NOMO-1 (cell line): ENCODE data around the gene NPHS1.

Source experiments
- DNase-seq, 2 experiments: peaks; one replicate each; lab custom pipeline; 2025; ENCODE audit not compliant: unreplicated experiment in 2 of 2; lab: John Stamatoyannopoulos, UW

Gene NPHS1

DNA sequence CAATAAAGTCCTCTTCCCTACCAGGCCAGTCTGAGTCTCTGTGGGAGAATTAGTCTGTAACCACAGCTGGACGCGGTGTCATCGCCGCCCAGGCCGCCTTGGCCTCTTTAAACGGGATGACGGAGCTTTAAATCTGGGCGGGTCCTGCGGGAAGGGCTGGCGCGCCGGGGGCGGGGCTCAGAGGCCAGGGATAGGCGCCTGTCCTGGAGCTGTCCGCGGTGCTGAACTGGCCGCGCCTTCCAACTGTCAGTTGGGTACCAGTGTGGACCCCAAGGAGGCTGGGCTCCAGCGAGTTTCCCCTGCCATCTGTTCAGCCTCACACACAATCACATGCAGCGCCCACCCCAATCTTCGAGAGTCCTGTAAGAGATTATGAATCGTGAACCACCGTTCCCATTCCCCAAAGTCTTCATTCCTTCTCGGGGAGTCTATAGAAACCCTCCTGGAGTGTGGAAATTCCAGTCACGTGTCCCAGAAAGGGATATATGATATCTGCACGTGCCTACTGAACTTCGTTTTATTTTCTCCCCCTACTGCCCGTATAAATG, 27.5 kb upstream of the NPHS1 start:
- DNase-seq = peak; percentile 91 to 93

DNA sequence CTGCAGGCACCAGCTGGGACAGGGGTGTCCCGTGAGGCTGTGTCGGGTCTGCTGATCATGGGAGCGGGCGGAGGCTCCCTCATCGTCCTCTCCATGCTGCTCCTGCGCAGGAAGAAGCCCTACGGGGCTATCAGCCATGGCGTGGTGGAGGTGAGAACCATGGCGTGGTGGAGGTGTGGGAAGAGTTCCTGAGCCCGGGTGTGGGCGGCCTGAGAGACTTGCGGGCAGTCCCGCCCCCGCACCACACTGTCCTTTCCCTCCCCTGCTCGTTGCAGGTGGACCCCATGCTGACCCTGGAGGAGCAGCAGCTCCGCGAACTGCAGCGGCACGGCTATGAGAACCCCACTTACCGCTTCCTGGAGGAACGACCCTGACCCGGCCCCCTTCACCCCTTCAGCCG, 26.8 kb upstream of the NPHS1 start:
- DNase-seq = no peak

DNA sequence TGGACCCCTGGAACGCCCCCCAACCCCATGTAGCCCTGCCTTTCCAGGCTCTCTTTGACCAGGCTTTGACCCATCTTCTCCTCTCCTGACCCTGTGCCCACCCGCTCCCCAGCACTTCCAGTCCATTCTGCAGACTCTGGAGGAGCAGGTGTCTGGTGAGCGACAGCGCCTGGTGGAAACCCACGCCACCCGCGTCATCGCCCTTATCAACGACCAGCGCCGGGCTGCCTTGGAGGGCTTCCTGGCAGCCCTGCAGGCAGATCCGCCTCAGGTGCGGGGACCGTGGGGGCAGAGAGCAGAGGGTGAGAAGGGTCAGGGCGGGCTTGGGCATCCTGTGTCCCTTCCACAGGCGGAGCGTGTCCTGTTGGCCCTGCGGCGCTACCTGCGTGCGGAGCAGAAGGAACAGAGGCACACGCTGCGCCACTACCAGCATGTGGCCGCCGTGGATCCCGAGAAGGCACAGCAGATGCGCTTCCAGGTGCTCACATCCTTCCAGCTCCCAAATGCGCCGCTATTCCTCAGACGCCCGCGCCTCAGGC, 22.2 kb upstream of the NPHS1 start:
- DNase-seq = no peak

DNA sequence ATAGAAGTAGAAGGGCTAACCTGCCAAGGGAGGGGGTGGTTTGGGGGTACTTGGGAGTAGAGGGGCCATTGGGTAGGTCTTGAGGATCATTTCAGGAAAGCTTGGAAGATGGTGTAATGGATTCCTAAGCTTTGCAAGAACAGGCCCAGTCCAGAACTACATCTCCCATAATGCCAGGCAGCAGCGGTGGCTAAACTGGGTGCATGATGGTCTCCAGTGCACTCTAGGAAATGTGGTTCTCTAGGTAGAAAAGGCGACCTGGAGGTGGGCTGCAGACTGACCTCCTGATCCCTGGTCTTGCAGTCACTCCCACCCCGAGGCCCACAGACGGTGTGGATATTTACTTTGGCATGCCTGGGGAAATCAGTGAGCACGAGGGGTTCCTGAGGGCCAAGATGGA, 19.9 kb upstream of the NPHS1 start:
- DNase-seq = no peak

DNA sequence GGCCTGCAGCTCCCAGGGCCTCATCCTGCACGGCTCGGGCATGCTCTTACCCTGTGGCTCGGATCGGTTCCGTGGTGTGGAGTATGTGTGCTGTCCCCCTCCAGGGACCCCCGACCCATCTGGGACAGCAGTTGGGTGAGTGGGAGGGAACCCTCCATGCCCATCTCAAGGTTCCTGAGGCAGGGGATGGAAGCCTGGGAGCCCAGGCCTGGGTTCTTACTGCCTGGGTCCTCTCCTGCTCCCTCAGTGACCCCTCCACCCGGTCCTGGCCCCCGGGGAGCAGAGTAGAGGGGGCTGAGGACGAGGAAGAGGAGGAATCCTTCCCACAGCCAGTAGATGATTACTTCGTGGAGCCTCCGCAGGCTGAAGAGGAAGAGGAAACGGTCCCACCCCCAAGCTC, 19.3 kb upstream of the NPHS1 start:
- DNase-seq = no peak

DNA sequence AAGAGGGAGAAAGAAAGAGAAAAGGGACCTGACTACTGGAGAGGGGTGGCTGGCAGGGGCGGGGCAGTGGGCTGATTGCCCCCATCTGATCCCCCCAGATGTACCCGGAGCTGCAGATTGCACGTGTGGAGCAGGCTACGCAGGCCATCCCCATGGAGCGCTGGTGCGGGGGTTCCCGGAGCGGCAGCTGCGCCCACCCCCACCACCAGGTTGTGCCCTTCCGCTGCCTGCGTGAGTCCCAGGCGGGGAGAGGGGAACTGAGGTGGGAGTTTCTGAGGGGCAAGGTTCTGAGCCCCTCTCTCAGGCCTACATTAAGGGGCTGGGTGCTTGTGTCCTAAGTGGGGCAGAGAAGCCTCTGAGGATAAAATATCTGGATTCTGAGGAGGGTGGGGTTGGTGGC, 18.5 kb upstream of the NPHS1 start:
- no peak for DNase-seq

DNA sequence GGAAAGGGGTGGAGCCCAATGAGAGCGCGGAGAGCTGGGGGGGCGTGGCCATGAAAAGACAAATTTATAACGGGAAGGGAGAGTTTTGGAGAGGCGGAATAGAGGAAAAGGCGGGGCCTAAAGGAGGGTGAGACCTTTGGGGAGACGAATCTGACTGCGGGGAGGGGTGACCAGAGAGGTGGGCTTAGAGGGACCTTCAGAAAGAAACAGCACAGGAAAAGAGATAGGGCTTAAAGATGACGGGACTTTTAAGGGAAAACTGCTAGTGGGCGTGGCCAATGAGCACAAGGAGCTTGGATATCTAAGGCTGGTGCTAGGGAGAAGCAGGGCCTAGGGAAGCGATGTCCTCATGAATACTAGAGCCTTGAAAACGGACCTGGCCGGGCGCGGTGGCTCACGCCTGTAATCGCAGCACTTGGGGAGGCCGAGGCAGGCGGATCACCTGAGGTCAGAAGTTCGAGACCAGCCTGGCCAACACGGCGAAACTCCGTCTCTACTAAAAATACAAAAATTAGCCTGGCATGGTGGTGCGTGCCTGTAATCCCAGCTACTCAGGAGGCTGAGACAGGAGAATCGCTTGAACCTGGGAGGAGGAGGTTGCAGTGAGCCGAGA, 17.9 kb upstream of the NPHS1 start:
- DNase-seq = peak in 1 of 2 experiments; percentile 46

DNA sequence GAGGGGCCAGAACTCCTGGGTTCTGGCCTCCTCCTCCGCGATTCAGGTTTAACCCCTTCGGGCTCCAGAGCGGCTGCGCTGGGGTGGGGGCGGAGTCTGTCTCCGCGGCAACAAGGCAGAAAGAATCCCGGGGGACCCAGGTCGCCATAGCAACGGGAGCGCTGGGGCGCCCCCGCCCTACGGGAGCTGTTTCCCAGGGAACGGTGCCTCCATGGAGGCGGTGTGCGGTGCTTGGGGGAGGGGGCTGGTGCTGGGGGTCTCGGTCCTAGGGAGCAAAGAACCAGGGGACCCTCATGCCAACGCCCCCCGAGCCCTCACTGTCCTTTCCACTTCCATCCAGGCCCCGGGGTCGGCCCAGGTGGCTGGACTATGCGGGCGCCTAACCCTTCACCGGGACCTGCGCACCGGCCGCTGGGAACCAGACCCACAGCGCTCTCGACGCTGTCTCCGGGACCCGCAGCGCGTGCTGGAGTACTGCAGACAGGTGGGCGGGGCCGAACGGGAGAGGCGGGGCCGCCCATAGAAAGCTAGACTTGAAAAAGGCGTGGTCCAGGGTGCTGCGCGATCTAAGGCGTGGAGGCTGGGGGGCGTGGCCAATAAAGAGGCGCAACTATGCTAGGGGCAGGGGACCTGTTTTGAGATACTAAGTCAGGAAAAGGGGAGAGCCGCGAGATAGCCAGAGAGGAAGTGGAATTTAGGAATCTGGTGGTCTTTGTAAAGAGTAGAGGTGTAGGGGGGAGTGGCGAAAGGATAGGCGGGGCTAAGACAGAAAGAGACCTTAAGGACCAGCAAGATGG, 17.2 kb upstream of the NPHS1 start:
- DNase-seq = peak; percentile 81 to 87

DNA sequence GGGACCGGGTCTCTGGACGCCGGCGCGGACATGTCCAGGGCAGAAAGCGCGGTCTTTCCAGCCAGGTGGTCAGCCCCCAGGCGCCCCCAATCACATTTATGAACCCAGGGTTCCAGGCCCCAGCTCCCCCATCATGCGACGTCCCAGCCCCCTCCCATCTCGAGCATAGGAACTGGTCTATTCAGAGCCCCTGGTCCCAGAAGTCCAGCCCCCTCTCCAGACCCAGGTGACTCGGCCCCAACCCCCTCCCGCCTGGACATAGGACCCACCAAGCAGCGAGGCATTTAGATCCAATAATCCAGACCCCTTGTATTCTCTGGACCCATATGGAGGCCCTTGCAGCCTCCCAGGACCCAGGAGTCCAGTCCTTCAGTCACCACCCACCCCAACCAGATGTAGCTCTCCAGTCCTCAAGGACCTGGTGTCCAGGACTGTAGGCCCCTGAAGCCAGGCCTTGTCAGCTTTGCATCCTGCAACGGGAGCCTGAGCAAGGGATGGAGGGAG, 16.6 kb upstream of the NPHS1 start:
- no peak for DNase-seq

DNA sequence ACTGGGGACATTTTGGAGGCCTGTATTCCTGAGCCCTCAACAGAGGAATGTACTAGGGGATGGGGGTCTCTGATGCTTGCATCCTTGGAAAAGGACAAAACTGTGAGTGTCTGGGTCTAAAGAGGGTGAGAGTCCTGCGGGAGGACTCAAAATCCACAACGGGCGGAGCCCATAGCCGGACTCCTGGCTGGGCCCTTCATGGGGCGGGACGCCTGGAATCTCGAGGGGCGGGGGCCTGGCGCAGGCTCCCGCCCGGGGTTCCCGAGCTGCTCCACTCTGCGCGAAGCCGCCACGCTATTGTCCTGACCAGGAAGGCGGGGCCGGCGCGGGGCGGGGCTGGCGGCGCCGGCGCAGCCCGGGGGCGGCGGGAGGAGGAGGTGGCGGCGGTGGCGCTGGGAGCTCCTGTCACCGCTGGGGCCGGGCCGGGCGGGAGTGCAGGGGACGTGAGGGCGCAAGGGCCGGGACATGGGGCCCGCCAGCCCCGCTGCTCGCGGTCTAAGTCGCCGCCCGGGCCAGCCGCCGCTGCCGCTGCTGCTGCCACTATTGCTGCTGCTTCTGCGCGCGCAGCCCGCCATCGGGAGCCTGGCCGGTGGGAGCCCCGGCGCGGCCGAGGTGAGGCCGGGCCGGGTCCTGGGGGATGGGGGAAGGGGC, 16.0 kb upstream of the NPHS1 start, which contains the start of gene APLP1:
Gene APLP1, plus strand, starts transcription at position 403 of the 651 bp plus-strand sequence. Its CDS starts 63 bp downstream, at position 466.
- DNase-seq = peak in 1 of 2 experiments; percentile 33

DNA sequence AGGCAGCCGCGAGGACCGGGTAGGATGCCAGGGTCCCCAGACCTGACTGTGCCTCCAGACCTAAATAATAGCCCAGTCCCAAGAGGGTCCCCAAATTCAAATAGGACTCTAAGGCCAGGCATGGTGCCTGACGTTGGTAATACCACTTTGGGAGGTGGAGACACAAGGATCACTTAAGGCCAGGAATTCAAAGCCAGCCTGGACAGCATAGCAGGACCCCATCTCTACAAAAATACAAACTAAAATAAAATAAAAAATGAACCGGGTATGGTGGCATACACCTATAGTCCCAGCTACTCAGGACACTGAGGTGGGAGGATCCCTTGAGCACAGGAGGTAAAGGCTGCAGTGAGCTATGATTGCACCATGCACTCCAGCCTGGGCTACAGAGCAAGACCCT, 10.7 kb upstream of the NPHS1 start:
- no peak for DNase-seq

DNA sequence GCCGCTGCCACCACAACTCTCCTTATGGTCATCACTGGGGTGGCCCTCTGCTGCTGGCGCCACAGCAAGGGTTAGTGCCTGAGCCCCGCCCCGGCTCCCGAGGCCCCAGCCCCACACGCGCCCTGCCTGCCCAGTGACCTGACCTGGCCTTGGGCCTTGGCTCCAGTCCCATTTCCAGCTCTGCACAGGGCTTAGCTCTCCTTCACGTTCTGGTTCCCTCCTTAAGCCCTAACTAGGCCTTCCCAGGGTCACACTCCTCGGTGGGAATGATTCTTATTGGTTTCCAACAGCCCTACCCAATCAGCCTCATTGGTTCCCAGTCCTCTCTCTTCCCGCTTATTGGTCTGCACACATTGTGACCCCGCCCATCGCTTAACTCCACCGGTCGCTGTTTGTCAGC, 10.2 kb upstream of the NPHS1 start:
- no peak for DNase-seq

DNA sequence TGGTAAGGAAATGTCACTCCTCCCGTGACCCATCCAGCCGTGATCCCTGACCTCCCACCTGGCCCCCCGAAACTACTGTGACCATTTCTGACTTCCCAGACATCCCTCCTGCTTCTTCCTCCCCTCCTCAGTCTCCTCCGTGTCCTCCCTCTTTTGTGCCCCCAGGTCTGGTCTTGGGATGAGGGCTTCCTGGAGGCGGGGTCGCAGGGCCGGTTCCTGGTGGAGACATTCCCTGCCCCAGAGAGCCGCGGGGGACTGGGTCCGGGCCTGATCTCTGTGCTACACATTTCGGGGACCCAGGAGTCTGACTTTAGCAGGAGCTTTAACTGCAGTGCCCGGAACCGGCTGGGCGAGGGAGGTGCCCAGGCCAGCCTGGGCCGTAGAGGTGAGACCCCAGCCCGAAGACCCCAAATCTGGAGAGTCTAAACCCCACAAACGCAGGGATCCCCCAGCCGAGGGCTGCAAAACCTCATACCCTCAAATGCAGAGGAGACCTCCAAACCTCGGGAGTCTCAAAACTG, 9.4 kb upstream of the NPHS1 start:
- DNase-seq = no peak

DNA sequence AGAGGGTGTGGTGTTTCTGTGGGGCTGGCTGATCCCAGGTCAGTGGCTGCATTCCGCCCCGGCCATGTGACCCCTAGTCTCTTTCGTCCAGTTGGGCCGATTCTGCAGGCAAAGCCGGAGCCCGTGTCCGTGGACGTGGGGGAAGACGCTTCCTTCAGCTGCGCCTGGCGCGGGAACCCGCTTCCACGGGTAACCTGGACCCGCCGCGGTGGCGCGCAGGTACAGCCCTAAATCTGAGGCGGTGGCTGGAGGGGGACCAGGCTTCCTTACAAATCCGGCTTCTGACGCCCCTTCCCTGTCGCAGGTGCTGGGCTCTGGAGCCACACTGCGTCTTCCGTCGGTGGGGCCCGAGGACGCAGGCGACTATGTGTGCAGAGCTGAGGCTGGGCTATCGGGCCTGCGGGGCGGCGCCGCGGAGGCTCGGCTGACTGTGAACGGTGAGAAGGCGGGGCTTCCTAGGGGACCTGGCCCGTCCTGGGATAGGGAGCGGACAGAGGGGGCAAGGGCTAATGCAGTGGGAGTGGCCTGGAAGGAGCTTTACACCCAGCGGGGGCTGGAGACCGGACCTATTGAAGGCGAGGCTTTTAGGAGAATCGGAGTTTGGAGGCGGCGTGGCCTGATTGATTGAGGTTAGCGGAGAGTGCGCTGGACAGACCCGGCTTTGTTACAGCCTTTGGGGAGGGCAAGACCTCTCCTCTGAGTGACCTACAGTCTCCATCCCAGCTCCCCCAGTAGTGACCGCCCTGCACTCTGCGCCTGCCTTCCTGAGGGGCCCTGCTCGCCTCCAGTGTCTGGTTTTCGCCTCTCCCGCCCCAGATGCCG, 8.7 kb upstream of the NPHS1 start:
- DNase-seq = no peak

DNA sequence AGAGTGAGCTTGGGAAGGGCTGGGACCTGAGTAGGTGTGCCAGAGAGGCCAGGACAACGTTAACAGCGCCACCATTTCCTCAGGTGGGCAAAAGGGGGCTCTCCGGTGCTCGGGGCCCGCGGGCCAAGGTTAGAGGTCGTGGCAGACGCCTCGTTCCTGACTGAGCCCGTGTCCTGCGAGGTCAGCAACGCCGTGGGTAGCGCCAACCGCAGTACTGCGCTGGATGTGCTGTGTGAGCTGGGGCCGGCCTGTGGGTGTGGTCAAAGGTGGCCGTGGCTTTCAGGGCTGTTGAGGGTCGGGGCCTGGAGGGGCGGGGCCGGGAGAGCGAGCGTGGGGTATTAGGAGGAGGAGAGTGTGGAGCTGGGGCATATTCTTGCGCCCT, 8.1 kb upstream of the NPHS1 start:
- DNase-seq = no peak

DNA sequence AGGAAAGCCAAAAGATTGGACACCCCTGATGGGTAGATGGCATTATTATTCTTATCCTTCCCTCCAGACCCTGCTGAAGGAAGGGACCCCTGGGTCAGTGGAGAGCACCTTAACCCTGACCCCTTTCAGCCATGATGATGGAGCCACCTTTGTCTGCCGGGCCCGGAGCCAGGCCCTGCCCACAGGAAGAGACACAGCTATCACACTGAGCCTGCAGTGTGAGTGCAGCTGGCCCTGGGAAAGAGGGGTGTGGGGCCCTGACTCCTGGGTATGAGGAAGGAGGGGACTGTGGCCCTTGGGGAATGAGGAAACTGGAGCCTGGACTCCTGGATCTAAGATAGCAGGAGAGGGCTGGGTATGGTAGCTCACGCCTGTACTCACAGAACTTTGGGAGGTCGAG, 7.1 kb upstream of the NPHS1 start:
- no peak for DNase-seq

DNA sequence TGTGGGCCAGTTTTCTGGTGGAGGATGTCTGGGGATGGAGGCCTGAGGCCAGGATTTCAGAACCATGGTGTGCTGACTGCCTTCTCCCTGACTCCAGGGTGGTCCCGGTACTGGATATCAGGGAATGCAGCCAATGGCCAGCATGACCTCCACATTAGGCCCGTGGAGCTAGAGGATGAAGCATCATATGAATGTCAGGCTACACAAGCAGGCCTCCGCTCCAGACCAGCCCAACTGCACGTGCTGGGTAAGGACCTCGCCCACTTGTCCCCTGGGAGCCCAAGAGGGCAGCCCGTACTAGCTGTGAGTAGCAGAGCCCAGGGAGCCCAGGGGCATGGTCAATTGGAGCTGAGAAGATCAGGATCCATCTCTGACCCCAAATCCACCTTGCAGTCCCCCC, 6.0 kb upstream of the NPHS1 start:
- DNase-seq = no peak

DNA sequence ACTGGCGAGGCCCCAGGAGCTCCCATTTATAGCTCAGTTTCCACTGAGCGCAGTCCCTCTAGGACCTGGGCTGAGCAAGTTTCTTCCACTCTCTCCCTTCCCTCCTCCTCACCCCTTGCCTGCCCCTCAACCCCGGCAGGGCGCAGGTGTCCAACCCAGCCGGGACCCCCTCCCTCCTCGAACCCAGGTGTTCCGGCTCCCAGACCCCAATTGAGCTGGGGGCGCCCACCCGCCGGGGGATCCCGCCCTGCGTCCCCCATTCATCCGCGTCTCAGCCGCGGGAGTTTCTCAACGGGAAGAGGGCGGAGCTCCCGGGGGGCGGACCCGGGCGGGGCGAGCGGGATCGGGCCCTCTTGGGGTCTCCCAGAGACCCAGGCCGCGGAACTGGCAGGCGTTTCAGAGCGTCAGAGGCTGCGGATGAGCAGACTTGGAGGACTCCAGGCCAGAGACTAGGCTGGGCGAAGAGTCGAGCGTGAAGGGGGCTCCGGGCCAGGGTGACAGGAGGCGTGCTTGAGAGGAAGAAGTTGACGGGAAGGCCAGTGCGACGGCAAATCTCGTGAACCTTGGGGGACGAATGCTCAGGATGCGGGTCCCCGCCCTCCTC, 4.3 kb upstream of the NPHS1 start, which contains the start of gene KIRREL2:
Gene KIRREL2, plus strand, starts transcription at position 366 of the 604 bp plus-strand sequence. Its CDS starts 209 bp downstream, at position 575.
- peak; percentile 52 to 57 for DNase-seq

DNA sequence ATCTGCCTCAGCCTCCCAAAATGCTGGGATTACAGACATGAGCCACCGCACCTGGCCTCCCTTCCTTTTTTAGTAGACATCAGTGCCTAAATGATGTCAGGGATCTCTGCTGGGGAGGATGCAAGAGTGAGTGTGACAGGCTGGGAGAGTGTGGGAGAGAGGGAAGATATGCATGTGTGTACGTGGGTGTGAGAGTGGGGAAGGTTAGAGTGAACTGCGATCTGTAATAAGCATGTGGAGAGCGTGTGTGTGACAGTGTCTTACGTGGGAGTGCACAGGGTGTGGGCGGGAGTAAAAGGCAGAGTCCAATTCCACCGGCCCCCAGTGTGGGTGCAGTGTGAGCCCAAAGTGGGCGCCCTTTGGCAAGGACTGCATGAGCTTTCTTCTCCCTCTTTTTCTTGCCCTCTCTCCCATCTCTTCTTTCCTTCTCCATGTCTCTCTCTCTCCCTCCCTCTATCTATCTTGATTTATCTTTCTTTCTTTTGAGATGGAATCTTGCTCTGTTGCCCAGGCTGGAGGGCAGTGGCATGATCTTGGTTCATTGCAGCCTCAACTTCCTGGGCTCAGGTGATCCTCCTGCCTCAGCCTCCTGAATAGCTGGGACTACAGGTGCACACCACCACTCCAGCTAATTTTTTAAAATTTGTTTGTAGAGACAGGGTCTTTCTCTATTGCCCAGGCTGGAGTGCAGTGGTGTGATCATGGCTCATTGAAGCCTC, 893 bp upstream of the NPHS1 start:
- DNase-seq = no peak
